Raji (cell line): ENCODE results near the gene GSDME.

ENCODE experiments used
- POLR2A ChIP-seq: IDR thresholded peaks from 2 replicates; pipeline ENCODE4 v1.6.1; 2011; ENCODE audit warnings: low read depth, low read length, control low read depth; ENCODE audit not compliant: insufficient read depth

GSDME gene

DNA sequence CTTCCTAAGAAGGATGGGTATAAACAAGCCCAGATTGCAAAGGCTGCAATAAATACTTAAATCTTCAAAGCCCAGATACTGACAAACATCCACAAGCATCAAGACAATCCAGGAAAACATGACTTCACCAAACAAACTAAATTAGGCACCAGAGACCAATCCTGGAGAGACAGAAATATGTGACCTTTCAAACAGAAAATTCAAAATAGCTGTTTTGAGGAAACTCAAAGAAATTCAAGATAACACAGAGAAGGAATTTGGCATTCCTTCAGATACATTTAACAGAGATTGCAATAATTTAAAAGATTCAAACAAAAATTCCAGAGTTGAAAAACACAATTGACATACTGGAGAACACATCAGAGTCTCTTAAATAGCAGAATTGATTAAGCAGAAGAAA is 23.0 kb downstream of the GSDME start:
- no peak for TF ChIP-seq POLR2A

DNA sequence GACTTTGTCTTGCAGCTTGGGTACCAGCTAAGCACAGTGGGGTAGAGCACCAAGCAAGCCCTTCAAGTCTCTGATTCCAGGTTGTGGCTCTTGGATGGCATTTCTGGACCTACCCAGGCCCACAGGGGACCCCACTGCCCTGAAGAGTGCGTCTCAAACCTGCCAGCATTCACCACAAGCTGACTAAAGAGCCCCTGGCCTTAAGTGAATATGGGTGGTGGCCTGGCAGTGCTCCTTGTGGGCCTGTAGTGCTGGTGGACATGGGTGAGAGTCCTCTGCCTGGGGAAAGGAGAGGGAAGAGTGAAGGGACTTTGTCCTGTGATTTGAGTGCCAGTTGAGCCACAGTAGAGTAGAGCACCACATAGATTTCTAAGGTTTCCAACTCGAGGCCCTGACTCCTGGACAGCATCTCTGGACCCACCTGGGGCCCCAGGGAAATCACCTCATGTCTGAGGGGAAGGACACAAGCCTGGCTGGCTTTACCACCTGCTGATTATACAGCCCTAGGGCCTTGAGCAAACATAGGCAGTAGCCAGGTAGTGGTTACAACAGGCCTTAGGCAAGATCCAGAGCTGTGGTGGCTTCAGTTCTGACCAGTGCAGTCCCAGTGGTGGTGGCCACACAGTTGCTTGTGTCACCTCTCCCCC is 23.7 kb downstream of the GSDME start:
- no peak for TF ChIP-seq POLR2A

DNA sequence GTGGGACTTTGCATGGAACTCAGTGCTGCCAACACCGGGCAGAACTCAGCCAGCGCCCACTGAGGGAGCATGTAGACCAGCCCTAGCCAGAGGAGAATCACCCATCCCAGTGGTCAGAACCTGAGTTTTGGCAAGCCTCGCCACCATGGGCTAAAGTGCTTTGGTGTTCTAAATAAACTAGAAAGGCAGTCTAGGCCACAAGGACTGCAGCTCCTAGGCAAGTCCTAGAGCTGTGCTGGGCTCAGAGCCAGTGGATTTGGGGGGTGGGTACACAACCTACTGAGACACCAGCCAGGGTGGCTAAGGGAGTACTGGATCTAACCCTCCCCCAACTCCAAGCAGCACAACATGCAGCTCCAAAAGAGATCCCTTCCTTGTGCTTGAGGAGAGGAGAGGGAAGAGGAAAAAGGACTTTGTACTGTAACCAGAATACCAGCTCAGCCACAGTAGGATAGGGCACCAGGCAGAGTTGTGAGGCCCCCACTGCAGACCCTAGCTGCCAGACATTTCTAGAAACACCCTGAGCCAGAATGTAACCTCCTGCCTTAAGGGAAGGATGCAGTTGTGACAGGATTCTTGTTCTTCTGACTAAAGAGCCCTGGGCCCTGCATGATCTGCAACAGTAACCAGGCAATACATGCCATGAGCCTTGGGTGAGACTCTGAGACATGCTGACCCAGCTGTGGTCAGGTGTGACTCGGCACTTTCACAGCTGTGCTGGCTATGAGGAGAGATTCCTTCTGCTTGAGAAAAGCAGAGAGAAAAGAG is 24.4 kb downstream of the GSDME start:
- no peak for TF ChIP-seq POLR2A

DNA sequence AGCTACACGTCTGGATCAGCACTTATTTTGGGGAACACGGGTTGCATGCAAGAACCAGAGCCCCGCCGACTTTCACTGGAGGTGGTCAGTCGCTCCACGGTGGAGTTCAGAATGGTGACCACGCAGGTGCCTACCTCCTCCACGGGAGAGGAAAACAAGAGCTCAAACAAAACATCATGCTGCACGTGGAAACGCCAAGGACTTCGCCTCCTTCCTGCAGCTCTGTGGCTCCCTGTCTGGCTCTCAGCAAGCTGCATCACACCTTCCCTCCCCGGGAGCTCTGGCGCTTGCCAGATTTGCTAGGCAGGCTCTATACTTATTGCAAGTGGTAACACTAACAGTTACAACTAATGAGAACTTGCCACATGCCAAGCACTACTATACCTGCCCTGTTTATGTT is 26.0 kb downstream of the GSDME start:
- no peak for TF ChIP-seq POLR2A

DNA sequence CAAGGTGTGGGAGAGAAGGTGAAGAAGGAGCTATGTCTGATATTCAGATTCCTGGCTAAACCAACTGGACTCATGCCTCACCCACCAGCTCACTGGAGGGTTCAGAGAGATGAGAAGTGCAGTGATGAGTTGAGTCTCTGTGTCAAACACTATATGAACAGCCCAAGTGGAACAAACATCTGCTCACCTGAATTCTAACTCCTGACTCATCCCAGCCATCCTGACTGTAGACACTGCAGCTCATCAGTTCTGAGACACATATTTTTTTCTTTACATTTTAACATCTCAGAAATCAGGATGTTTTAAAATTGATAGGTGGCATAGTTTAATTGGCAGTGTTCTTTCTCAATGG is 27.3 kb downstream of the GSDME start:
- TF ChIP-seq POLR2A: no peak

DNA sequence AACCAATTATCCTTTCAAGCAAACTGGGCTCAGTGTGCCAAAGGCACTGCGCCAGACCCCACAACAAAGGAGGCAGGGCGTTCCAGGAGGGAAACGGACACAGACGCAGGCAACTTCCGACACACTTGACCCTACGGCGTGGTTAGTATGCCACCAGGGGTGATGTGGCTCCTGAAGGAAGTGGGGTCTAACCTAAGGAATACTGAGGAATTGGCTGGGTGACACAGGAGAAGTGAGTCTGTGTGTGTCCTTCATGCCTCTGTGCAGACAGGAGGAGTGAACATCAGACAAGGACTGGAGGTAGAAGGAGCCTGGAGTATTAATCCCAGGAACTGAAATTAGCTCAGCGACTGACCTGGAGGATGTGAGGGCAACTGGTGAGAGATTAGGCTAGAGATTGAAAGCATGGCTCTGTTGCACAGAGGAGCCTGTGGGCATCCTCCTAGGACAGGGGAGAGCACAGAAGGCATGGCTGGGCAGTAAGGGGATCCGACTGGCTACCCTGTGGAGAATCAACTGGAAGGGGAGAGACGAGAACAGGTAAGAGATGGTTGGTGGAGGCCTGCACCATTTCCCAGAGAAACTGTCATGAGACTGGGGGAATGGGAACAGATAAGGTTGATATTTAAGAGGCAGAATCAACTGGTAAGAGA is 27.8 kb downstream of the GSDME start:
- TF ChIP-seq POLR2A: no peak

DNA sequence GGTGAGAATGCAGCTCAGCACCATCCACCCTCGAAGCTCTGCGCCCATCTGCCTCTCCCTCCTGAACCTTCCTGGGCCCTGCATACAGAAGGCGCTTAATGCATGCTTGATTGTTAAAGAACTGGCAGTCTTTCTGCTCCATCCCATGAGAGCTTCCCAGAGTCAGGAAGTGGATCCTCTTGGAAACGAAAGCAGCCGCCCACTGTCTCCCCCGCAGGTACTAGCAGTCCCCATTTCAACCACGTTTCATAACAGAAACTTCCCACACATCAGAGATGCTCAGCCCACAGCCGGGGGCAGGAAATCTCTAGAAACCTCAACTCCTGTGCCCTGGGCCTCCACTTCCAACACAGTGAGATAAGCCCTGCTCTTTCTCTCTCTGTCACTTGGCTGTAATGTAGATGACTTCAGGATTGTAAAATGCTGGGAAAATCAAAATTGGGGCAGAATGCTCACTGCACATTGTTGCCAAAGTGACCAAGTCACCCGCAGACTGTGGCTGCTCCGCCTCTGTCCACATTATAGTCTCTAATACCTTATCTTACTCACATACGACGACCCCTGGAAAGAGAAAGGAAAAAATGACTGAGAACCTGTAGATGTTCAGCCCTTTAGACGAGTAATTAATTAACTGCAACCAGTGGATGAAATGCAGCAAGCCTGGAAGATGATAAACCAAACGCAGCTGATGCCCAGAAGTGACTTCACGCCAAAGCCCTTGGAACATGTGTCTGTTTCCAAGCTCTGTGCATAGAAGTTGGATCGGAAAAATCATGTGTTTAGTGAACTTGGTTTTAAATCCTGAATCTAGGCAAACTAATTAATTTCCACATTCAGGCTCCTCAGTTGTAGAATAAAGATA is 28.5 kb downstream of the GSDME start:
- TF ChIP-seq POLR2A: no peak

DNA sequence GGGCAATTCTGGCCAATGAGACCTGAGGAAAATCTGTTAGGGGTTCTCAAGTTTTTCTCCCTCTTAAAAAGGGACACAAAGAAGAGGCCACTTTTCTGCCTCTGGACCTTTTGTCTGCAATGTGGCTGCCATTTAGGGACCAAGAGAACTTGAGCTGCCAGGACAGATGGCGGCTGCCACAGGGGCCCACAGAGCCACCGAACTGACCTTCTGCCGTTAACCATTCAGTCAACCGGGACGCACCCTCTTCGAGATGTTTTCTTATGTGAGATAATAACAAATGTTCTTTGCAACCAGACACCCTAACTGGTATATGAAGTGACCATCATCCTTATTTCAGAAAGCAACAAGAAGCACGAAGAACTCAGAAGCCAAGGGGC is 29.2 kb downstream of the GSDME start:
- no peak for TF ChIP-seq POLR2A

DNA sequence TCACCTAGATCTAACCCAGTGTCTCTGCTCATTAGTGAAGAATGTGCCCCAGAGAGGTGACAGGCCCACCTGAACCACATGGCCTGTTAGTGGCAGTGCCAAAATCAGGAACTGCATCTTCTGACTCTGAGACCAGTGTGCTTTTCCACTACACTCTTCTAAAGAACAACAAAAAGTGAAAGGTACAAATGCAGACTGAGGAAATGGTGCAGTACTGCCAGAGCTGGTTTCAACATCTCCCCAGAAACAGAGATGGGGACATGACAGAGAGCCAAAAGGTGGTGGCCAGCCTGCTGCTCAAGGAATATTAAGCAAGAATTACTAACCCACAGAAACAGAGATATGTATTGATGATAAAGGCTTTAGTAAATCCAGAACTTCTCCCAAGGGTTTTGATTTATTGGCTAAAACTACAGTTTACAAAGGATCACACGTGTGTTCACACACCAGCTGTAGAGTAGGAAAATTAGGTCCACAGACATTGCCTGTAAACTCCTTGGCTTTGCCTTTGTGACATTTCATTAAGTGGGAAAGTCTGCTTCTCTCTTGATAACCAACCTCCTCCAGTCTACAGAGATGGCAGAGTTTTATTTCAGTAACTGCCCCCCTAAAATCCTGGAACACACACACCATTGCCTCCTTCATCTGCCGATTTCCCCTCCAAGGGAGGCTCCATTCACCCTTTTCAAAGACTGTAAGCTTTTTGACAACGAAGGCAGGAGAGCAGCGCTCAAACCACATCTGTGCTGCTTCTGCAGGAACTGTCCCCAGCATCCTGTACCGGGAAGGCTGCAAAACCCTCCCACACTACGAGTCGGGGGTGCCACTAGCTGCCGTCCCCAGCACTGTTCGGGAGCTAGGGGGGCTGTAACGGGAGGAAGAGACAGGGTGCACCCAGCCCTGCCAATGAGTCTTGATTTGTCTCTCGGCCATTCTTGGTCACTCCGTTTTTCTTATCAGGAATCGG is 29.8 kb downstream of the GSDME start:
- TF ChIP-seq POLR2A: no peak

DNA sequence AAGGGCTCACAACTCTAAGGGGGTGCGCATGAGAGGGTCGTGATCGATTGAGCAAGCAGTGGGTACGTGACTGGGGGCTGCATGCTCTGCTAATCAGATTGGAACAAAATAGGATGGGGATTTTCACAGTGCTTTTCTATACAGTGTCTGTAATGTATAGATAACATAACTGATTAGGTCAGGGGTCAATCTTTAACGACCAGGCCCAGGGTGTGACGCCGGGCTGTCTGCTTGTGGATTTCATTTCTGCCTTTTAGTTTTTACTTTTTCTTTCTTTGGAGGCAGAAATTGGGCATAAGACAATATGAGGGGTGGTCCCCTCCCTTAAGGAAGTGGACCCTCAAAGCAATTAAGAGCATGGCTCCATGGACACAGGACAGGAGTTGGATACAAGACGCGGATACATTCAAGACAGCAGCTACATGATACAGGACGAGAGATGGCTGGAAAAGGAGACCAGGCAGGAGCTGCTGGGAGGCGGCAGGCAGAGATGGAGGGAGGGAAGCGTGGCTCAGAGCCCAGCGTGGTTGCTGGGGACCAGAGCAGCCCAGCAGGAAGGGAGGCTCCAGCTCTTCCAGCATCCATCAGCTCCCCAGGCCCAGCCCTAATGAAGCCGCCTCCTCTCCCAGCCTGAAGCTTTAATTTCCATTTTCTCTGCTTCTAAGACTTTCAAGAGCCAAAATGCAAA is 31.6 kb downstream of the GSDME start:
- TF ChIP-seq POLR2A: no peak

DNA sequence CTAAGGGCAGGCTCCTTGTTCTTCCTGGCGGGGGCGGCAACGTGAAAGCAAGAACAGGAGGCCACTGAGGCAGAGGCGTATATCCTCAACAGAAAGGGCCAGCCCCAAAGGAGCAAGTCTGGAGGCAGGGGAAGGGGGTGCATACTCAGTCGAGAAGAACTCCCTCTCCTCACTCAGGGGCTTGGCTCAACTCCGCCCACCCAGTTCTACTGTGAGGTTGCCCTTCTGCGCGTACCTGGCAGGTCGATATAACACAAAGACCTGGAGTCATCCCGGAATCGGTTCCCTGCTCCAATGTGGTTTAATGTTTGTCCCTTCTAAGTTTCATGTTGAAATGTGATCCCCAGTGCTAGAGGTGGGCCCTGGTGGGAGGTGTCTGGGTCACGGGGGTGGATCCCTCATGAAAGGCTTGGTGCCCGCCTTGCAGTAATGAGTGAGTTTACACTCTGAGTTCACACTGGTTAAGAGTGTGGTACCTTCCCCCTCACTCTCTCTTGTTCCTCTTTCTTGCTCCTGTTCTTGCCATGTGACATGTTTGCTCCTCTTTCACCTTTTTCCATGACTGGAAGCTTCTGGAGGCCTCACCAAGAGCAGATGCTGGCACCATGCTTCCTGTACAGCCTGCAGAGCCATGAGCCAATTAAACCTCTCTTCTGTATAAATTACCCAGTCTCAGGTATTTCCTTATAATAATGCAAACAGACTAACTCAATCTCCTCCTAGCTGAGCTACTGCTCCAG is 32.6 kb downstream of the GSDME start:
- TF ChIP-seq POLR2A: no peak

DNA sequence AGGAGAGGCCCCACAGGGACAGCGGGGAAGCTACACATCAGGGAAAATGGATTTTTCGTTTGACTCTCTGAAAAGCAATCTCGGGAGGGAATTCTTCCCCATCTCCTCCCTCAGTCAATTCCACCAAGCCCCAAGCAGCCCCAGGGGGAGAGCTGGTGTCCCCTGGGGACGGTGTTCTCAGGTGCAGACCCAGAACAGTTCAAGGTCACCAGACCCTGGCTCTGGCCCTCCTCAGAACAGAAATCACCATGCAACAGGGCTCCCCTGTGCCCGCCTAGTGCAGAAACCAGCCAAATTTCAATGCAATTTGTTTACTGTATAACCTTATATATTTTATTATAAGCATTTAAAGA is 34.1 kb downstream of the GSDME start:
- no peak for TF ChIP-seq POLR2A
